HG03439 (cell line): Measurements from ENCODE around the gene HEATR5B.
"Not testable (repeated sequence)": the region's sequence is repeated elsewhere in the genome, so short reads cannot be mapped to it uniquely, and the experiment has no call there.

Experiments
- ATAC-seq: cut with Tn5 transposase; IDR thresholded peaks from one replicate; pipeline ENCODE4 v1.9.1; 2021; ENCODE audit warnings: mild to moderate bottlenecking, moderate library complexity; ENCODE audit not compliant: unreplicated experiment

The HEATR5B gene

DNA sequence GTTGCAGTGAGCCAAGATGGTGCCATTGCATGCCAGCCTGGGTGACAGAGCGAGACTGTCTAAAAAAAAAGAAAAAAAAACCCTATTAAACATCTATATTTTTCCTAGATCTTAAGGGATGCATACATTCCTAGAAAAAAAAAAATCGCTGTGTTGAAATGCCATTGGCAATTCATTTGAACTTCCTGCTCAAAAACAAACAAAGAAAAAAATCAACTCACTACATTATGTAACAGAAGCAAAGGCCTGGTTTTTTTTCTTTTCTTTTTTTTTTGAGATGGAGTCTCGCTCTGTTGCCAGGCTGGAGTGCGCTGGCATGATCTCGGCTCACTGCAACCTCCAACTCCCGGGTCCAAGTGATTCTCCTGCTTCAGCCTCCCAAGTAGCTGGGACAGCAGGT is 96.2 kb downstream of the HEATR5B start:
- no peak for ATAC-seq

DNA sequence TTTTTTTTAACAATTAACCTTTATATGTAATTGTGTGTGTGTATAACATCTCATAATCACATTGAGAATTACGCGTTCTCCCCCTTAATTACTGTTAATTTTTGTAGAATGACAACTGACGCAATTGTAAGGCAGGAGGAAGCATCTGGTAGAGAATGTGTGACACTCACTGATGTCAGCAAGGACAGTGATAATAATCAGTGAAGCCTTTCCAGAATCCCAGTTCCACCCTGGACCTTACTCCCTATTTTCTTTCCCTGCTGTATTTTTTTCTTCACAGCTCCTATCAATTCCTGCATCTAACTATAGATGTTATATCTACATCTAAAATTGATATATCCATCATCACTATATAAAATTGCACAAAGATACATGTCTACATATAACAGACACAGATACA is 101.7 kb downstream of the HEATR5B start:
- no peak for ATAC-seq

- ATAC-seq = no peak
Measured at GRCh38 chr2:36981911-36982310, 102.3 kb downstream of the HEATR5B start.

GRCh38 chr2:36979007-36979406 is 105.2 kb downstream of the HEATR5B start:
- not testable (repeated sequence) for ATAC-seq

DNA sequence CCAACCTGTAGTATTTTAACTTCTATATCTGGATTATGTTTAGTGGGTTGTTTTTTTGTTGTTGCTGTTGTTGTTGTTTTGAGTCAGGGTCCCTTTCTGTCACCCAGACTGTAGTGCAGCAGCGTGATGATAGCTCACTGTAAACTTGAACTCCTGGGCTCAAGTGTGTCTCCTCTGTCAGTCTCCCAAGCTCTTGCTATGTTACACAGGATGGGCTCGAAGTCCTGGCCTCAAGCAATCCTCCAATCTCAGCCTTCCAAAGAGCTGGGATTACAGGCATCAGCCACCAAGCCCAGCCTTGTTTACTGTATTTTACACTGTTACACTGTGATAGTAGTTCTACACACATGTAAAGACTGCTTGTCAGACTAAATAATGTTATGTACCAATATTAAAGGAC is 108.1 kb downstream of the HEATR5B start:
- no peak for ATAC-seq

GRCh38 chr2:36975306-36975705 is 108.9 kb downstream of the HEATR5B start:
- ATAC-seq = no peak

GRCh38 chr2:36973320-36973719 is 110.9 kb downstream of the HEATR5B start:
- no peak for ATAC-seq

DNA sequence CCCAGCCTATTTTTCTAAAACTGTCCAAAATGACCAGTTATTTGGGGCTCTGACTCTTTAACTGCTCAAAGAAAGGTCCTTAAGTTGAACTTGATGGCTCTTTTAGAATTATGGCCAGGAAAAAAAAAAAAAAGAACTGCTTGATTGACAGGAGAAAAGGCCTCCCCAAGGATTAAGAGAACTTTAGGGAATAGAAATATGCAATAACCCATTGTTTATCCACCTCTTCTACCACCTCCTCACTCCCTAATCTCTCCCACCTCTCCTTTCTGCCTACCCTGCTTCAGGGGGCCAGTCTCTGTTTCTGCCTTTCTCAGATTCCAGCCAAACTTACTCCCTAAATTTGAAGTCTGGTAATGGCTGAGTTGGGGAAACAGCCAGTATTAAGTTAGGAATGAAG is 112.2 kb downstream of the HEATR5B start:
- no peak for ATAC-seq

- ATAC-seq = no peak
Measured at GRCh38 chr2:36967236-36967876, 116.8 kb downstream of the HEATR5B start.

GRCh38 chr2:36966370-36967235 is 117.6 kb downstream of the HEATR5B start, which contains the start of gene STRN:
STRN (minus strand) TSS chr2:36966536; CDS start chr2:36966463, 73 bp downstream.
- peak; percentile 99 for ATAC-seq

GRCh38 chr2:36965751-36966369 is 118.3 kb downstream of the HEATR5B start:
- peak; percentile 38 for ATAC-seq

DNA sequence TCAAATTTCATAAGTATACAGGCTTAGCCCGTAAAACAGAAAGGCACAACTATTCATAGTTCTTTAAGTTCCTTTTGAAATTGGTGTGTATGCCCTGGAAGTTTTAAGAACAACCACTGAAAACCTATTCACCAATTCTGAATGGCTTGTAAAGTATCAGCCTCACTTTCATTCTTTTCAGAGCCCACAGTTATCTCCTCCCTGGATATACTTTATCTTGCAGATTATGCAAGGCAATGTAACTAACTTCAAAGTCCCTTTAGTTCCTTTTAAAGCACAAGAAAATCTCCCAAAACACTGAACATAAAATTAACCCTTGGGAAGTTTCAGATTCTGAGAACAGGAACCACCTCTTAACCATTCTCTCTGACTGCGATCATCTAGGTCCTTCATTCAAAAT is 119.0 kb downstream of the HEATR5B start:
- no peak for ATAC-seq

GRCh38 chr2:36964496-36965058 is 119.6 kb downstream of the HEATR5B start:
- ATAC-seq = no peak

DNA sequence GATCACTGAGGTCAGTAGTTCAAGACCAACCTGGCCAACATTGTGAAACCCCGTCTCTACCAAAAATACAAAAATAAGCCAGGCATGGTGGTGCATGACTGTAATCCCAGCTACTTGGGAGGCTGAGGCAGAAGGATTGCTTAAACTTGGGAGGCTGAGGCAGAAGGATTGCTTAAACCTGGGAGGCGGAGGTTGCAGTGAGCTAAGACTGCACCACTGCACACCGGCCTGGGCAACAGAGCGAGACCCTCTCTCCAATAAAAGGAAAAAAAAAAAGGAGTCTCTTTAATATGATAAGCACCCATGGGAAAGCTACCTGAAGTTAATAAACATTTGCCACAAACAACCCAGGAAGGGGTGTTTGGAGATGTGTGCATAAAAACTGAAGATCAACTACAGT is 120.4 kb downstream of the HEATR5B start:
- ATAC-seq = no peak

GRCh38 chr2:36963106-36963505 is 121.1 kb downstream of the HEATR5B start:
- ATAC-seq = no peak

GRCh38 chr2:36960773-36961172 is 123.4 kb downstream of the HEATR5B start:
- no peak for ATAC-seq

DNA sequence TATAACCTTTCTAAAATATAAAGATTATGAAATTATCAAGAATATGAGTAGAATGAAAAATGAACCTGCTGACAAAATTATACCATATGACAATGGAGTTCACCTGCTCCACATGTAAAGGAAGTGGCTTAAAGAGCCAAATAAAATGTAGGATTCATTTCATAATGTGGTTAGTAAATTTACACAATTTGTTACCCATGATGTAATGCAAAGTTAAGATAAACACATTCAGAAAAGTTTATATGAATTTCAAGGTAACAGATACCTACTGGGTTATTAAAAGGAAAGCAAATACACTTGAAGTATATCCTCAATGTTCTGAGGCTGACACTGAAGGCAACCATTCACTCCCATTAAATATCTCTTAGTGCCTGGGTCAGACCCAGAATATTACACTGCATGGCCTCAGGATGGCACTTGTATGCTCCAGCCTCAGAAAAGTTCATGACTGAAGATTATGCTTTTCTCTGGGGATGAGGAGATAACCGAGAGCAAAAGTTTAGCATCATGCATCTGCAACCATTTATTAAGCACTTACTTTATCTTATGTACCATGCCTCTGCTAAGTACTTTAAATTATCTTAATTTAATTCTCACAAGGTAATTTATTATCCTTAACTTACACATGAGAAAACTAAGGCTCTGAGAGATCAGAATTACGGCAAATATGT is 124.0 kb downstream of the HEATR5B start:
- no peak for ATAC-seq

DNA sequence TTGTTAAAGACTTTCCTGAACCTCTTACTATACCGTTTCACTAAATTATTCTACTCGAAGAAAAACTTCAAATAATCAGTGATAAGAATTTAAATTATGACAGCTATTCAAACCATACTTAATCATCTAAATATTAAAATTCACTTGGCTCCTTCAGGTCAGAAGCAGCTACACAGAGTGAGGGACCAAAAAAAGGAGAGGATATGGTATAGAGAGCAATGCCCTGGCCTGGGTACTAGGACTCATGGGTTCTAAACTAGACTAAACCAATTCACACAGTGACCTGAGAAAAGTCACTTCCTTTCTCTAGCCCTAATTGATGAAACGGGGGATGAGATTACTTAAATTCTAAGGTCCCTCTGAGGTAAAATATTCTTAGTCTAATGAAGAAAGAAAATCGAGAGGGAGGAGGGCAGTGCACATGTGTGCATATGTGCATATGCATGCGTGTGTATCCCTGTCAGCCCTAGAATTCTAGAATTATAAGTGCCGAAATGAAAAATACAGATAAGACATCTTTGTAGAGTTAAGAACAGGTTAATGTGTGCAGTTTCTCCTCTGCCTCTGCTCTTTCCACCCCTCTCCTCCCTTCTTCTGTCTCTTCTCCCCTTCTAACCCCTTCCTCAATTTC is 129.1 kb downstream of the HEATR5B start:
- ATAC-seq = no peak

GRCh38 chr2:36952748-36953197 is 131.4 kb downstream of the HEATR5B start:
- no peak for ATAC-seq

- no peak for ATAC-seq
Measured at GRCh38 chr2:36951574-36951973, 132.6 kb downstream of the HEATR5B start.
